ENCODE measurements around the gene GBP3. TPM values are rescaled to one million over a fixed set of nuclear protein-coding genes. Genes with fewer than 3 reads are reported as not detected.
"Not testable (repeated sequence)": the region's sequence is repeated elsewhere in the genome, so short reads cannot be mapped to it uniquely, and the experiment has no call there.

GBP3 gene
- total and polyA plus RNA-seq, 12 donors, result 4.1 to 54.4 (median 25.0) TPM

- H3K4me3 ChIP-seq, result no peak overlapping the region
- no peak overlapping the region for H3K27ac ChIP-seq
- TF ChIP-seq, protein P1, sequence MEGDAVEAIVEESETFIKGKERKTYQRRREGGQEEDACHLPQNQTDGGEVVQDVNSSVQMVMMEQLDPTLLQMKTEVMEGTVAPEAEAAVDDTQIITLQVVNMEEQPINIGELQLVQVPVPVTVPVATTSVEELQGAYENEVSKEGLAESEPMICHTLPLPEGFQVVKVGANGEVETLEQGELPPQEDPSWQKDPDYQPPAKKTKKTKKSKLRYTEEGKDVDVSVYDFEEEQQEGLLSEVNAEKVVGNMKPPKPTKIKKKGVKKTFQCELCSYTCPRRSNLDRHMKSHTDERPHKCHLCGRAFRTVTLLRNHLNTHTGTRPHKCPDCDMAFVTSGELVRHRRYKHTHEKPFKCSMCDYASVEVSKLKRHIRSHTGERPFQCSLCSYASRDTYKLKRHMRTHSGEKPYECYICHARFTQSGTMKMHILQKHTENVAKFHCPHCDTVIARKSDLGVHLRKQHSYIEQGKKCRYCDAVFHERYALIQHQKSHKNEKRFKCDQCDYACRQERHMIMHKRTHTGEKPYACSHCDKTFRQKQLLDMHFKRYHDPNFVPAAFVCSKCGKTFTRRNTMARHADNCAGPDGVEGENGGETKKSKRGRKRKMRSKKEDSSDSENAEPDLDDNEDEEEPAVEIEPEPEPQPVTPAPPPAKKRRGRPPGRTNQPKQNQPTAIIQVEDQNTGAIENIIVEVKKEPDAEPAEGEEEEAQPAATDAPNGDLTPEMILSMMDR (IDR thresholded peaks at IDR 0.05), result no peak
- TF ChIP-seq POLR2A (IDR thresholded peaks at IDR 0.05), result no peak
- WGBS, 4 donors, result 73 to 98% (median 88%) methylated on average over 5 of the region's 5 CpGs
- no peaks in the 10 kb centered on the region for H3K27me3 ChIP-seq
- no peaks in the 10 kb centered on the region for H3K9me3 ChIP-seq (replicated peaks in 1 of 3)
- peaks cover 0 to 38% of the 10 kb centered on the region in 2 donors for H3K36me3 ChIP-seq (replicated peaks in 1 of 2)
- no peak for DNase-seq
- peaks cover 4 to 17% of the 10 kb centered on the region in 2 donors for H3K4me1 ChIP-seq (replicated peaks in 1 of 2)
- intact Hi-C loops (cut with DNase I), result no loop called here
Observed at GRCh38 chr1:89060091-89060490, 37.4 kb upstream of the GBP3 start.

- TF ChIP-seq POLR2A (IDR thresholded peaks at IDR 0.05), result no peak
- no peaks in the 10 kb centered on the region for H3K27me3 ChIP-seq
- no peaks in the 10 kb centered on the region for H3K4me1 ChIP-seq (replicated peaks in 1 of 2)
- no peak for DNase-seq
- 81 to 93% (median 89%) methylated on average over 1 of the region's 1 CpG for WGBS, 4 donors
- no peaks in the 10 kb centered on the region for H3K9me3 ChIP-seq (replicated peaks in 1 of 3)
- intact Hi-C loops (cut with DNase I), result no loop called here
- no peak overlapping the region for H3K27ac ChIP-seq
- peaks cover 0 to 24% of the 10 kb centered on the region in 2 donors for H3K36me3 ChIP-seq (replicated peaks in 1 of 2)
- H3K4me3 ChIP-seq, result peak overlapping the region in 1 of 4 donors; percentile 24
Observed at GRCh38 chr1:89051955-89052312, 29.3 kb upstream of the GBP3 start.

- Histone ChIP-seq H3K9me3 (replicated peaks in 1 of 3) (no peaks in the 10 kb centered on the region), H3K27me3 (no peaks in the 10 kb centered on the region), H3K36me3 (replicated peaks in 1 of 2) (peaks cover 0 to 21% of the 10 kb centered on the region in 2 donors), H3K4me1 (replicated peaks in 1 of 2) (no peaks in the 10 kb centered on the region), H3K27ac (no peak overlapping the region), H3K4me3 (no peak overlapping the region)
- TF ChIP-seq, protein P1 (IDR thresholded peaks at IDR 0.05), result no peak
- no peak for TF ChIP-seq POLR2A (IDR thresholded peaks at IDR 0.05)
- 86 to 94% (median 90%) methylated on average over 9 of the region's 9 CpGs for WGBS, 4 donors
- DNase-seq, result no peak
- intact Hi-C loops (cut with DNase I), result no loop called here
Observed at GRCh38 chr1:89051300-89051954, 28.8 kb upstream of the GBP3 start.

GRCh38 chr1:89050649-89051033 is 28.0 kb upstream of the GBP3 start:
- 94 to 96% (median 95%) methylated on average over 3 to 11 of the region's 11 CpGs; no CpG with 5 or more reads in 1 of the 4 donors for WGBS, 4 donors
- intact Hi-C loops (cut with DNase I), result no loop called here
- Histone ChIP-seq H3K27me3 (no peaks in the 10 kb centered on the region), H3K36me3 (replicated peaks in 1 of 2) (peaks cover 0 to 16% of the 10 kb centered on the region in 2 donors), H3K4me1 (replicated peaks in 1 of 2) (no peaks in the 10 kb centered on the region), H3K9me3 (replicated peaks in 1 of 3) (no peaks in the 10 kb centered on the region), H3K27ac (no peak overlapping the region), H3K4me3 (no peak overlapping the region)
- TF ChIP-seq POLR2A (IDR thresholded peaks at IDR 0.05), result no peak
- TF ChIP-seq, protein P1 (IDR thresholded peaks at IDR 0.05), result no peak
- no peak for DNase-seq

DNA sequence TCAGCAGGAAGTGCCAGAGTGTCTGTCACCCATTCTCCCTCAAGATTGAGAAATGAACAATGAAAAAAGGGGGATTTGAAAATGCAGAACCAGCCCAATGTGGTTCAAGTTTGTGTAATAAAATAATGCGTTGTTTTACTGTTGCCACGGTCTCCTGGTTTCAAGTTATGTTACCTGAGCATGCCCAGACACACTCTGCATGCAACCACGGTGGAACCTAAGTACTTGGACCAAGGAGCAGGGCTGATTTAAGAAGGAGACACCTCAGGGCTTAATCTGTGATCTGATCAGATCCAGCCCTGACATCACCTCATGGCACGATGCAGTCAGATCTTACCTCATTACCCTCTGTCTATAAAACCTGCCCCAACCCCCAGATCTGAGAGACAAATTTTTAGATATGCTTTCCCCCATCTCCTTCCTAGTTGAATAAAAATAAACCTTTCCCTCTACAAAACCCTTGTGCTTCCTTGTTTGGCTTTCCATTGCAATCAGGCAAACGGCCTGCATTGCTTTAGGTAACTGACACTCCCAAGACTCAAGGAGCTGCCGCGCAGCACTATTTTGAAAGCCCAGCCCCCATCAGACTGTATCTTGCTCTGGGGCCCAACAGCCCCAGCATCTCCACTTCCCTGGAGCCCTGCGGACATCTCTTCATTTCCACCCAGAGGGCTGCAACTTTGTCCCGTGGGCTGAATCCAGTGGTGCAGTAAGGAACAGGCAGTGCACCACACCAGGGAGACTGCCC is 27.4 kb upstream of the GBP3 start:
- H3K4me3 ChIP-seq; intact Hi-C loops (cut with DNase I); H3K9me3 ChIP-seq (replicated peaks in 1 of 3); DNase-seq; H3K4me1 ChIP-seq (replicated peaks in 1 of 2); H3K27ac ChIP-seq; H3K27me3 ChIP-seq: not testable (repeated sequence)
- H3K36me3 ChIP-seq (replicated peaks in 1 of 2), result peaks cover 0 to 16% of the 10 kb centered on the region in 2 donors
- 78 to 85% (median 83%) methylated on average over 9 of the region's 9 CpGs for WGBS, 4 donors

DNA sequence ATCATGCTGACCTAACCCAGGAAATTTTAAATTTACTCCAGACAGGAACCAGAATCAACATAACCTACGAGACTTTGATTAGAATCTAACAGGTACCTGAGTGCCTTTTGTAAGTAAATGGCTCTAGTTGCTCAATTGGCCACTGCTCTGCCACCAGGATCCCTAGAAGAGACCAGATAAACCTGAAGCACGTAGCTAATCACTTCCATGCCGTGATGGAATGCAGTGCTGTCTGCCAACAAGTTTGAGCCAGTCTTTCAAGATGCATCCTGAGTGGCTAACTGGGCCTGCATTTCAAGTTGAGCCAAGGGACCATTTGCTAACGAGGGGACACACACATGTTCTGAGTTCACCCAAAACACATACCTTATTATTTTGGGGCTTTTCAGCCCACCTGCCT is 26.5 kb upstream of the GBP3 start:
- H3K27me3 ChIP-seq; H3K4me3 ChIP-seq; DNase-seq; H3K4me1 ChIP-seq (replicated peaks in 1 of 2); H3K27ac ChIP-seq; intact Hi-C loops (cut with DNase I); H3K9me3 ChIP-seq (replicated peaks in 1 of 3): not testable (repeated sequence)
- 82 to 100% (median 99%) methylated on average over 1 to 2 of the region's 4 CpGs for WGBS, 4 donors
- H3K36me3 ChIP-seq (replicated peaks in 1 of 2), result peaks cover 0 to 12% of the 10 kb centered on the region in 2 donors

Data from adrenal gland (tissue), 12 donors.